GM12878 (cell line): ENCODE measurements around the gene ZMAT3. TPM values are rescaled to one million over a fixed set of nuclear protein-coding genes. Genes with fewer than 3 reads are reported as not detected.

Experiments
- ATAC-seq: fragments of 200-7000 bp; cut with Tn5 transposase; 3 replicates; pipeline ENCODE4 v1.9.1; 2020; ENCODE audit warnings: mild to moderate bottlenecking, moderate library complexity
- BruUV-seq: library from RNA; stranded (reverse); fragments of 400-500 nt; replicated peaks from 2 replicates; lab custom pipeline; 2021; lab: Mats Ljungman, UMichigan
- CTCF ChIA-PET: fragments of 300-600 bp; sonication (Branson Sonifier 250); formaldehyde crosslinking; extraction: SDS; loops from one replicate; lab custom pipeline; 2021; ENCODE audit warnings: inconsistent platforms; lab: Yijun Ruan, JAX
- POLR2A ChIA-PET: fragments of 350-600 bp; formaldehyde crosslinking; extraction: SDS; loops from one replicate; lab custom pipeline; 2021; ENCODE audit warnings: inconsistent platforms; lab: Charles Lee
- RAD21 ChIA-PET: fragments of 300-600 bp; sonication (Branson Sonifier 250); formaldehyde crosslinking; loops from one replicate; lab custom pipeline; 2023; ENCODE audit warnings: antibody characterized with exemption; ENCODE audit not compliant: unreplicated experiment; lab: Charles Lee
- SMC1A ChIA-PET: fragments of 300-600 bp; sonication (Branson Sonifier 250); formaldehyde crosslinking; loops from one replicate; lab custom pipeline; 2023; ENCODE audit not compliant: unreplicated experiment, uncharacterized antibody; lab: Charles Lee
- DNase-seq: peaks from one replicate; pipeline ENCODE4 v3.0.0-alpha.2; 2011; ENCODE audit warnings: low read depth, low spot score
- FAIRE-seq: peaks from 3 replicates; lab custom pipeline; 2011; peaks lifted over from hg19 to GRCh38; lab: Jason Lieb, UNC
- H2AFZ ChIP-seq: 2 replicates; pipeline ENCODE4 v1.6.0; 2011; ENCODE audit warnings: low read depth, low read length, control low read depth; ENCODE audit not compliant: control insufficient read depth
- H3K27ac ChIP-seq: 2 replicates; pipeline ENCODE4 v1.5.1; 2011; ENCODE audit warnings: control low read depth; ENCODE audit not compliant: control insufficient read depth, insufficient read depth
- H3K27me3 ChIP-seq, 2 experiments: replicated peaks in 1 of 2; 2 replicates each; pipeline versions ENCODE4 v1.6.0 to v1.6.1; 2011; ENCODE audit warnings: low read length in 1 of 2; ENCODE audit not compliant: control insufficient read depth in 2 of 2, insufficient read depth in 2 of 2
- H3K36me3 ChIP-seq, 2 experiments: 2 replicates each; pipeline ENCODE4 v1.5.1; 2011; ENCODE audit warnings: low read length in 1 of 2; ENCODE audit not compliant: control insufficient read depth in 2 of 2, insufficient read depth in 2 of 2
- H3K4me1 ChIP-seq: 2 replicates; pipeline ENCODE4 v1.6.1; 2011; ENCODE audit warnings: mild to moderate bottlenecking, low read length, moderate library complexity, mixed read lengths; ENCODE audit not compliant: control insufficient read depth, insufficient read depth
- H3K4me2 ChIP-seq: 2 replicates; pipeline ENCODE4 v1.6.0; 2011; ENCODE audit warnings: control low read depth; ENCODE audit not compliant: control insufficient read depth, insufficient read depth
- H3K4me3 ChIP-seq: fragments of 200-600 bp; sonication (generic); 2 replicates; pipeline ENCODE4 v1.5.1; 2016
- H3K79me2 ChIP-seq: 2 replicates; pipeline ENCODE4 v1.6.0; 2011; ENCODE audit warnings: low read length; ENCODE audit not compliant: control insufficient read depth, insufficient read depth
- H3K9ac ChIP-seq: 2 replicates; pipeline ENCODE4 v1.8.0; 2011; ENCODE audit warnings: low read length, control low read depth, mixed read lengths; ENCODE audit not compliant: control insufficient read depth, insufficient read depth
- H3K9me3 ChIP-seq: replicated peaks from 3 replicates; pipeline ENCODE4 v1.5.1; 2011; ENCODE audit warnings: mild to moderate bottlenecking, low read length; ENCODE audit not compliant: control insufficient read depth, insufficient read depth
- H4K20me1 ChIP-seq: 2 replicates; pipeline ENCODE4 v1.6.0; 2011; ENCODE audit not compliant: control insufficient read depth, insufficient read depth
- BACH1 ChIP-seq: fragments of 450-650 bp; IDR thresholded peaks from 2 replicates; pipeline ENCODE4 v1.6.1; 2017; ENCODE audit warnings: mild to moderate bottlenecking, borderline replicate concordance
- CHD2 ChIP-seq: IDR thresholded peaks from 2 replicates; pipeline ENCODE4 v1.6.1; 2011; ENCODE audit warnings: low read depth, low read length, improper control_type of control experiment, borderline replicate concordance
- CREM ChIP-seq: IDR thresholded peaks from 2 replicates; pipeline ENCODE4 v1.6.1; 2014; ENCODE audit warnings: antibody characterized with exemption, low read depth
- EZH2 ChIP-seq: IDR thresholded peaks from 2 replicates; pipeline ENCODE4 v1.6.1; 2012; ENCODE audit warnings: low read depth, mild to moderate bottlenecking, control low read depth, inconsistent platforms, low read length, borderline replicate concordance; ENCODE audit not compliant: control insufficient read depth
- MLLT1 ChIP-seq: fragments of 450-650 bp; IDR thresholded peaks from 2 replicates; pipeline ENCODE4 v1.6.1; 2016; ENCODE audit warnings: mild to moderate bottlenecking
- NFIC ChIP-seq: IDR thresholded peaks from 2 replicates; pipeline ENCODE4 v1.6.1; 2012; ENCODE audit warnings: low read depth, mild to moderate bottlenecking, inconsistent platforms, low read length, moderate library complexity
- NR2F1 ChIP-seq: fragments of 450-650 bp; conservative IDR thresholded peaks from 2 replicates; pipeline ENCODE4 v1.6.1; 2017; ENCODE audit warnings: mild to moderate bottlenecking
- PAX8 ChIP-seq: fragments of 450-650 bp; IDR thresholded peaks from 2 replicates; pipeline ENCODE4 v1.6.1; 2017; ENCODE audit warnings: mild to moderate bottlenecking, moderate library complexity
- SMC3 ChIP-seq: IDR thresholded peaks from 2 replicates; pipeline ENCODE4 v1.6.1; 2011; ENCODE audit warnings: low read length, improper control_type of control experiment, borderline replicate concordance
- TARDBP ChIP-seq: IDR thresholded peaks from 2 replicates; pipeline ENCODE4 v1.6.1; 2016; ENCODE audit warnings: borderline replicate concordance
- ZBED1 ChIP-seq: IDR thresholded peaks from 2 replicates; pipeline ENCODE4 v1.6.1; 2016; ENCODE audit warnings: borderline replicate concordance
- ZNF24 ChIP-seq: fragments of 450-650 bp; IDR thresholded peaks from 2 replicates; pipeline ENCODE4 v1.6.1; 2017; ENCODE audit warnings: antibody characterized with exemption, mild to moderate bottlenecking
- WGBS: methylation state at CpG from one replicate; pipeline ENCODE4 v1.1.6; 2016; ENCODE audit warnings: low lambda C conversion rate; ENCODE audit not compliant: insufficient replicate concordance, insufficient coverage; ENCODE audit errors: missing lambda C conversion rate; 5-methylcytosine and 5-hydroxymethylcytosine counted together
- in situ Hi-C: fragments of 300-500 bp; cut with MboI; formaldehyde crosslinking; loops from 9 replicates; pipeline ENCODE4 v1.14.3; 2018; ENCODE audit warnings: mixed read lengths
- intact Hi-C: fragments of 100-400 bp; cut with micrococcal nuclease; formaldehyde crosslinking; loops from one replicate; pipeline ENCODE4 v1.14.2; 2022; ENCODE audit not compliant: unreplicated experiment
- polyA plus RNA-seq, 11 experiments: library from polyadenylated mRNA; depleted of rRNA in 4 of 11; unstranded in 6 of 11; stranded (reverse) in 5 of 11; fragments of >200 nt; fragmentation: Nextera tagmentation in 4 of 11; fragmentation: Illumina TruSeq in 1 of 11; extraction: Ambion mirVana in 4 of 11; extraction: Trizol in 1 of 11; gene quantifications; 1 replicate in 1 of 11; 2 replicates in 10 of 11; pipeline versions ENCODE4 v1.2.1 to v1.2.3, GENCODE V29; 2011 to 2016; ENCODE audit warnings: inconsistent platforms in 2 of 11, missing spikeins in 2 of 11, low read depth in 1 of 11
- total RNA-seq, 4 experiments: library from RNA; depleted of rRNA in 3 of 4; stranded (reverse); fragments of >200 nt in 3 of 4; fragmentation: Illumina TruSeq in 1 of 4; extraction: Trizol in 1 of 4; gene quantifications; 2 replicates each; pipeline versions ENCODE4 v1.2.1 to v1.2.3, GENCODE V29; 2013 to 2021

The ZMAT3 gene
- total and polyA plus RNA-seq, 10 of the 15 experiments (the other 5 are each of a cell fraction or from before 2014, with no cell fraction given), result 6.2 to 55.9 (median 25.8) TPM

- TF ChIP-seq NFIC (peak; percentile 76), NR2F1 (peak; percentile 87), TARDBP (no peak), ZBED1 (no peak), EZH2 (no peak), CHD2 (no peak)
Observed at GRCh38 chr3:179000144-179000543, 71.5 kb downstream of the ZMAT3 start (continued).

GRCh38 chr3:178996399-178996798, 75.2 kb downstream of the ZMAT3 start:
- H2AFZ ChIP-seq, result no peak overlapping the region
- no peak overlapping the region for H3K27ac ChIP-seq
- H3K4me3 ChIP-seq, result no peak overlapping the region
- no peak overlapping the region for H3K4me2 ChIP-seq
- no peaks in the 10 kb centered on the region for H3K79me2 ChIP-seq
- H4K20me1 ChIP-seq, result no peaks in the 10 kb centered on the region
- in situ Hi-C loops, result no loop called here
- no peak for TF ChIP-seq CREM
- no peak for TF ChIP-seq SMC3
- TF ChIP-seq PAX8, result no peak
- no peak for TF ChIP-seq MLLT1
- TF ChIP-seq BACH1, result no peak
- TF ChIP-seq ZNF24, result no peak
- TF ChIP-seq TARDBP, result no peak
- peaks cover 2% of the 10 kb centered on the region; the same call in 2 of the 3 replicates for H3K9me3 ChIP-seq
- no TSS peak for BruUV-seq
- CTCF ChIA-PET, result no interaction called here
- intact Hi-C loops, result no loop called here
- H3K9ac ChIP-seq, result no peak overlapping the region
- POLR2A ChIA-PET, result no interaction called here
- no peaks in the 10 kb centered on the region for H3K27me3 ChIP-seq
- FAIRE-seq (no peak), DNase-seq (no peak), ATAC-seq (no peak)
- SMC1A ChIA-PET, result interaction anchor here (1.0 kb wide), 1 partner anchor 10 kb away, joined by 3 read pairs; no protein-coding TSS in a partner anchor
- WGBS, result 85% methylated on average over 2 of the region's 2 CpGs
- RAD21 ChIA-PET, result no interaction called here
- H3K4me1 ChIP-seq, result 0 out of 2 replicates have a peak, but pooled peaks cover 3% of the 10 kb centered on the region
- H3K36me3 ChIP-seq, result no peaks in the 10 kb centered on the region
